ENCODE results near the gene PLVAP.
A peak's percentile ranks its signal among the peaks of the same experiment; 100 is the strongest.

The PLVAP gene

DNA sequence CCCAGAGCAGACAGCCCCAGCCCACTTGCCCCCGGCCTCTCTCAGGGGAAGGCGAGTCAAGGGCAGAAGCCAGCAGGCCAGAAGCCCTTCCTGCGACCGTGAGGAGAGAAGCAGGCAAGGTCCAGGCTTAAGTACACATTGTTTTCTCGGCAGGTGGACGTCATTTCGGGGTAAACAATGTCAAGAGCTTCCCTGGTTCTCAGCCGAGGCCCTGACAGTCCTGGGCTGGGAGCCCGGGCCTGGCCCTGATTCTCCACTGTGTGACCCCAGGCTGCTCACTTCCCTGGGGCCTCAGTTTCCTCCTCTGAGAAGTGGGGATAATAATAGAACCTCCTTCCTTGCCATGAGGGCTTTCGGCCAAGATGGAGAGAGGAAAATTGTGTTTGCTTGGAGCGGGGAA is 19.4 kb downstream of the PLVAP start:
- DNase-seq (ENCODE audit: low spot score) = no peak

DNA sequence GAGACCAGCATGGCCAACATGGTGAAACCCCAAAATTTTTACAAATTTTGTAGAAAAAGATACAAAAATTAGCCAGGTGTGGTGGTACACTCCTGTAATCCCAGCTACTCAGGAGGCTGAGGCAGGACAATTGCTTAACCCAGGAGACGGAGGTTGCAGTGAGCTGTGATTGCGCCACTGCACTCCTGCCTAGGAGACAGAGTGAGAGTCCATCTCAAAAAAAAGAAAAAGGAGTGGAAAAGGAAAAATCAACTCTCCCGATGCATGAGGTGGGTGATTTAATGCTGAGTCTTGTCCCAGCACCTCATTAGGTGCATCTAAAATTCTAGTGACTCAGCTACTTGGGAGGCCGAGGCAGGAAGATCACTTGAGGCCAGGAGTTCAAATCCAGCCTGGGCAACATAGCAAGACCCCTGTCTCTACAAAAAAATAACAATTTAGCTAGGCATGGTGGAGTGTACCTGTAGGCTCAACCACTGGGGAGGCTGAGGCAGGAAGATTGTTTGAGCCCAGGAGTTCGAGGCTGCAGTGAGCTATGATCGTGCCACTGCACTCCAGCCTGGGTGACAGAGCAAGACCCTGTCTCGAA is 20.0 kb downstream of the PLVAP start:
- no peak for DNase-seq (ENCODE audit: low spot score)

DNA sequence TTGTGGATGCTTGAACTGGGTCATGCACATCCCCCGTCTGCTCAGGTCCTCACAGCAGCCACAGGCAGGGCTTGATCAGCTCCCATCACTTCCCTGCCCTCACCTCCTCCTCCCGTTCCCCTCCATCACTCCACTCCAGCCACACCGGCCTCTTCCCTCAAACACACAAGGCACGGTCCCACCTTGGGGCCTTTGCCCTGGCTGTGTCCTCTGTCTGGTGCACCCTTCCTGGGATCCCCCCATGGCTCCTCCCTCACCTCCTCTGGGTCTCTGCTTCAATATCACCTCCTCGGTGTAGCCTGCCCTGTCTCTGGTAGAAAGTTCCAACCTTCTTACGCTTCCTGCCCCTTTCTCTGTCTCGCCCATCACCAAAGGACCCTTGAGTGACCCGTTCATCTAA is 23.8 kb downstream of the PLVAP start:
- DNase-seq (ENCODE audit: low spot score) = no peak

DNA sequence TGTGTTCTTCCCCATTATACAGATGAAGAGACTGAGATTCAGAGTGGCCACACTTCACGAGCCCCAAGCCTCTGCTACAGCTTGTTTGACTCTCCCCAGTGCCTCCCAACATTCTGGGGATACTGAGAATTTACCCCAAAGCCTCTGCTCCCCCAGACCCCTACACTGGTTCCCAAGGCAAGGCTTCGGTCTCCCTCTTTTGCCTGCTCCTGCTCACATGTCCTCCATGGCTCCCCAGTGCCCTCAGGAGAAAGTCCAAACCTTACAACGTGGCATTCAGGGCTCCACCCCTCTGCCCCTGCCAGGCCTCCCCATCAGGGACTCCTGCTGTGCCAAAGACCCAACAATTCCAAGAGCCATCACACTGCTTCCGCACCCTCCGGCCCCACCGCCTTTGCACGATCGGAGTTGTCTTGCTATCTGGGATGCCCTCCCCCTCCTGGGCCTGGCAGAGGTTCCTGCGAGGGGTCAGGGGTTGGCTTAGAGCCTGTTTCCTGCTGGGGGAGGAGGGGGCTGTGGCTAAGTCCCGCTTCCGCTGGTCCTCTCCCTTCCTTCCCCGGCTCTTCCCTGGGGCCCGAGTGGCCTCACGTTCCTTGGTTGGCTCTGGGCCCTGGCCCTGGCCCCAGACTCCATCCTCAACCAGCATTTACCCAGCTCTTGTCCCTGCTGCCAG is 24.4 kb downstream of the PLVAP start:
- DNase-seq (ENCODE audit: low spot score) = no peak

DNA sequence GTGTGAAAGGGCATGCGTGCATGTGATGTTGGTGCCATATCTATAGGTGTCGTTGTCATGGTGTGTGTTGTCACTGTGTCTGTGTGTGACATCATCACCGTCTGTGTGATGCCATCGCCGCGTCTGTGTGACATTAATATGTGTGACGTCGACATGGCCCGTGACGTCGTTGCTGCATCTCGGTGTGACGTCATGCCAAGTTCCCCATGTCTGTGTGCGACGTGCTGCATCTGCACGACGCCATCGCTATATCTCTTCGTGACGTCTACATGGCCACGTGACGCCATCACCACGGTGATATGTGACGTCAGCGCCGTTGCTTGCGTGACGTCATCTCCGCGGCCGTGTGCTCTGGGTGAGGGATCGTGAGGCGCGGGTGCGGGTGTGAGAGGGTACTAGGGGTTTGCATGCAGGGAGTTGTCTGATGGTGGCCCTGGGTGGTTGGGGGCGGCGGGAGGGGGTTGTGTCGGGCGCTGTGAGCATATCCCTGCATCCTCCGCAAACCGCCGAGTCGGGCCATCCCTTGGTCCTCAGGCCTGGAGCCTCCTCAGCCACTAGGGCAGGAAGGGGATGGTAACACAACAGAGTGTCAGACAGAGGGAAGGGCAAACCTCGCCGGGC is 25.2 kb downstream of the PLVAP start:
- DNase-seq (ENCODE audit: low spot score) = no peak

DNA sequence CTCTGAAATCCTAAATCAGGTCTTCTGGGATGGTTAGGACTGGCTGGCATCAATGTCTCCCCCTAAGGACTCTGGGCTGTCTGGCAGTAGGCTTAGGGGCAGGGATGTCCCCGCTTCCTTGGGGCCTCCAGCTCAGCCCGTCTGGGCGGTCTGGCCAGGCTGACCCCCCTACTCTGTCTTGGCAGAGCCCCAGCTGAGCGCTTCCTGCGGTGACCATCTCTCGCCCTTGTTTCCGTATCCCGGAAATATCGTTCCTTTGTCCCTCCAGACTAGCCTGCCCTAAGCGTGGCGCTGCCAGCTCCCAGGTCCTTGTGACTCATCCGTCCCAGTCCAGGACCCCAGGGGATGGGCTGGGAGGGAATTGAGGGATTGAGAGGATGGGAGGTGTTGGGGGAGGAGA is 28.4 kb downstream of the PLVAP start:
- no peak for DNase-seq (ENCODE audit: low spot score)

DNA sequence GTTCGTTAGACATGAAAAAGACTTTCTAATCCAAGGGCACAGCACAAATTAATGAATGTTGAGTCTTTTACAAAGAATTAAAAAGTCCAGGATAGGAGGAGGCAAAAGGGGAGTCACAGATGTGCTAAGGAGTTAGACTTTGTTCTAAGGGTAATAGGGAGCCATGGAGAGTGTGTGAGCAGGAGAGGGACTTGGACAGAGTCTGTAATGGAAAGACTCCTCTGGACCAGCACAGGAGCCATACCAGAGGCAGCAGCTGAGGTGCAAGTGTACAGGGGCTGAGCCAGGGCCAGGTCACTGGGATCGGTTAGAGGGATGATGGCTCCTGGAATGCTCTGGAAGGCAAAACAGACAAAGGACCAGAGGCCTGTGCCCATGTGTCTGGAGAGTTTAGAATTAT is 29.3 kb downstream of the PLVAP start:
- no peak for DNase-seq (ENCODE audit: low spot score)

DNA sequence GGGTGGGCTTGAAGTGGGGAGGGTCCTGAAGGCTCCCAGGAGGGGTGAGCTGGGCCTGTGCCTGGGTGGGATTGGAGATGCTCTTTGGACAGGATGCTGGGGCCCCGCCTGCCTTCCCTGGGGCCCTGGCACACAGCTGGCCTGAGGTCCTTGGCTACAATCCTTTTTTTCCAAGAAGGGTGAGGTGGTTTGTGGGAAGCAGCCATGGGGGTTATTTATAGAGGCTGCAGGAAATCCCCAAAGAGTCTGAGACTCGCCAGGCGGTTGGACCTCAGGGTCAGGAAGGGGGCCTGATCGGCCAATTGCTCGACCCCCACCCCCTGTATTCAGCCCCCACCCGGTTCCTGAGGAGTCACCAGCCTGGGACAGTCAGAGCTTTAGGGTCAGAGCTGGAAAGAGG is 29.8 kb downstream of the PLVAP start:
- DNase-seq (ENCODE audit: low spot score) = no peak

DNA sequence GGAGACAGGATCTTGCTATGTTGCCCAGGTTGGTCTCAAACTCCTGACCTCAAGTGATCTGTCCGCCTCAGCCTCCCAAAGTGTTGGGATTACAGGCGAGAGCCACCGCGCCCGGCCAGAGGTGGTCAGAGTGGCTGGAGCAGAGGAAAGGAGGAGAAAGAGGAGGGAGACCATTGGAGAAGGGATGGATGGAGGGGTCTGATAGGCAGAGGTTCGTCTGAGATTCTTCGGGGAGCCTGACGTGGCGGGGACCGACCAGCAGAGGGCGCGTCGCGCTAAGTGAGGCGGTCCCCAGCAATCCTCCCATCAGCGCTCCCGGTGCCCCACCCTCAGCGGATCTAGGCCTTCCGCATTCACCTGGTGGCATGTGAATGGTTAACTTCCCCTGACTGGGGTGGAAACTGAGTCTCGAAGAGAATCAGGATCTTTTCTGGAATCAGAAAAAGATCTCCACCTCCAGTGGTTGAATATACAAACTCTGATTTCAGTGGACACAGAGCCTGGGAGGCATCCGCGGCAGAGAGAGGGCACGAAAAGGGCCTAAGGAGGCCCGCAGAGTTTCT is 31.0 kb downstream of the PLVAP start:
- no peak for DNase-seq (ENCODE audit: low spot score)

DNA sequence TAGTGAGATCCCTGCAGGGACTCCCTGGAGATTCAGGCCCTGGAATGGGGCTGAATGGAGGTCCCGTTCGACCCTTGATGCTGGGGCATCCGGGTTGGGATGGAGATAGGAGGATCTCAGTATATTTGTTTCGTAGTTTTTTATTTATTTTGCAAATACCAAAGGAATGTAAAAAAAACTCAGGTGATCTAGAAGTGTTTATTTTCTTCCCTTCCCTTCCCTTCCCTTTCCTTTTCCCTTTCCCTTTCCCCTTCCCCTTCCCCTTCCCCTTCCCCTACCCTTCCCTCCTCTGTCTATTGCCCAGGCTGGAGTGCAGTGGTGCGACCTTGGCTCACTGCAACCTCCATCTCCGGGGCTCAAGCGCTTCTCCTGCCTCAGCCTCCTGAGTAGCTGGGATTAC is 35.3 kb downstream of the PLVAP start:
- DNase-seq (ENCODE audit: low spot score) = no peak

DNA sequence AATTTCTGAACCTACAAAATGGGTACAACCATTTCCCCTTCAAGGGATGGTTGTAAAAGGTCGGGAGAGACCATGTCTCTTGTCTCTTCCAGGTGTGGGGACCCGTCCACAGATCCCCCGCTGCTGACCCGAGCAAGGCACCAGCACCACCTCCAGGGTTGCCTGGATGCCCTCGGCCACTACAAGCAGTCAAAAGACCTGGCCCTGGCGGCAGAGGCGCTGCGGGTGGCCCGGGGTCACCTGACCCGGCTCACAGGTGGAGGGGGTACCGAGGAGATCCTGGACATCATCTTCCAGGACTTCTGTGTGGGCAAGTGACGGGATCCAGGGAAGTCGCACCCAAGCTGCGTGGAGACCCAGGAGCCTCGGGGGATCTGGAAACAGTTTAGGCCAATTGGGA is 35.8 kb downstream of the PLVAP start:
- DNase-seq (ENCODE audit: low spot score) = no peak

DNA sequence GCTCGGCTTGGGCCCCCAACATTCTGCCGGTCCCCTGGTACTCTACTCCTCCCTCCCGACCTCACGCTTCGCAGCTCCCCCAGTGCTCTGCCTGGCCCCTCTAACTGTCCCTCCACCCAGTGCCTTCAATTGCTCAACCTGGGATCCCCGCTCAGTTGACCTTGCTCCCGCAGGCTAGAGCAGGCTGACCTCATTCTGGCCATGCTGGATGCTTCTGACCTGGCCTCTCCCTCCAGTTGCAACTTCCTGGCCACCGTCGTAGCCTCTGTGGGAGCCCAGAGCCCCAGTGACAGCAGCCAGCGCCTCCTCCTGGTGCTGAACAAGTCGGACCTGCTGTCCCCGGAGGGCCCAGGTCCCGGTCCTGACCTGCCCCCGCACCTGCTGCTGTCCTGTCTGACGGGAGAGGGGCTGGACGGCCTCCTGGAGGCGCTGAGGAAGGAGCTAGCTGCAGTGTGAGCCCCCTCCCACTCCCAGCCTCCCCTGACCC is 36.2 kb downstream of the PLVAP start:
- DNase-seq (ENCODE audit: low spot score) = no peak

DNA sequence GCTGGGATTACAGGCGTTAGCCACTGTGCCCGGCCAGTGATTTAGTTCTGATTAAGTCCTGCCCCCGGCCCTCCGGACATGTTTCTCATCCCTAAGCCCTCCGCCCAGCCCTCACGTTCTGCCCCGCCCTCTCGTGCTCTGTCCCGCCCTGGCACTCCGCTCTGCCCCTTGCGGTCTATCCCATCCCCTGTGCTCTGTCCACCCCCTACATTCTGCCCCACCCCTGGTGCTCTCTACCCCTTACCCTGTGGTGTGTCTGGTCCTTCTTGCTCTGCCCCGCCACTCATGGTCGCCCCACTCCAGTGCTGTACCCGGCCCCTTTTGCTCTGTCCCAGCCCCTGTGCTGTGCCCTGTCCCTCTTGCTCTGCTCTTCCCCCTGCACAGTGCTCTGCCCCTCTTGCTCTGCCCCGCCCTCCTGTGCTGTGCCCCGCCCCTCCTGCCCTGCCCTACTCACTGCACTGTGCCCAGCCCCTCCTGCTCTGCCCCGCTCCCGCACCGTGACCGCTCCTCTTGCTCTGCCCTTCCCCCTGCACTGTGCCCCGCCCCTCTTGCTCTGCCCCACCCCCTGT is 36.8 kb downstream of the PLVAP start:
- DNase-seq (ENCODE audit: low spot score) = no peak

DNA sequence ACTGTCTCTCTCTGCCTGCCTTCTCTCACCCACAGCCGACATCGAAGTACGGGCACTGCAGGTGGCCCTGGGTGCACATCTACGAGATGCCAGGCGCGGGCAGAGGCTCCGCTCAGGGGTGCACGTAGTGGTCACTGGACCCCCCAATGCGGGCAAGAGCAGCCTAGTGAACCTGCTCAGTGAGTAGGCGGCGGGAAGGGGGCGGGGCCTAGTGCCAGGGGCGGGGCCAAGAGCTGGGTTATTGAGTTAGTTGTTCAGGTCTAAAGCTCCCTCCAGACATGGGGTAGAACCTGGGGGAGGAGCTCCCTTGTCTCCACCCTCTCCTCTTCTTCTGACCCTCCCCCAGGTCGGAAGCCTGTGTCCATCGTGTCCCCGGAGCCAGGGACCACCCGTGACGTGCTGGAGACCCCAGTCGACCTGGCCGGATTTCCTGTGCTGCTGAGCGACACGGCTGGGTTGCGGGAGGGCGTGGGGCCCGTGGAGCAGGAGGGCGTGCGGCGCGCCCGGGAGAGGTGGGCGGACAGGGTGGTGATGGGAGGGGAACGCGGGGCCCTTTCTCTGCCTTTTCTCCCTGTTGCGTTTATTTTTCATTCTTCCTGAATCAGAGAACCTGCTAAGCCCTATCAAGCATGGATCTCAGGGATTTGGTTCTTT is 37.9 kb downstream of the PLVAP start:
- no peak for DNase-seq (ENCODE audit: low spot score)

DNA sequence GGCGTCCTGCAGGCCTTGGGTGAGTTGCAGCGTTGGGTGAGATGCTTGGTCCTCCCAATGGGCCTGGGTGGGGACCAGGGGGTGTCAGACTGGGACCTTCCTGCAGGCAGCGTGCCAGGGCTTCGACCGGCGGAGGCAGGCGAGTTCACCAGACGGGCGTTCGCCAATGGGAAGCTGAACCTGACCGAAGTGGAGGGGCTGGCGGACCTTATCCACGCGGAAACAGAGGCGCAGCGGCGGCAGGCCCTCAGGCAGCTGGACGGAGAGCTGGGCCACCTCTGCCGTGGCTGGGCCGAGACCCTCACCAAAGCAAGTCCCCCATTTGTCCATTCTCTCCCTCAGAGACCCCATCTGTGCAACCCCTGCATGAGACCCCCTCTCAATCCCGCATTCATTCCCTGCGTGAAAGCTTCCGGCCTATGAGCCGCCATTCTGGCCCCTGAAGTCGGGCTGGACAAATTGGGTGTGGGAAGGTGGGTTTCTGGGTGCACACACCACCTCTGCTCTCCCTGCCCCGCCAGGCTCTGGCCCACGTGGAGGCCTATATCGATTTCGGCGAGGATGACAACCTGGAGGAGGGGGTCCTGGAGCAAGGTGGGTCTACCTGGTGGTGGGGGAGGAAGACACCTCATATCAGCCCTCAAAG is 38.6 kb downstream of the PLVAP start:
- no peak for DNase-seq (ENCODE audit: low spot score)

DNA sequence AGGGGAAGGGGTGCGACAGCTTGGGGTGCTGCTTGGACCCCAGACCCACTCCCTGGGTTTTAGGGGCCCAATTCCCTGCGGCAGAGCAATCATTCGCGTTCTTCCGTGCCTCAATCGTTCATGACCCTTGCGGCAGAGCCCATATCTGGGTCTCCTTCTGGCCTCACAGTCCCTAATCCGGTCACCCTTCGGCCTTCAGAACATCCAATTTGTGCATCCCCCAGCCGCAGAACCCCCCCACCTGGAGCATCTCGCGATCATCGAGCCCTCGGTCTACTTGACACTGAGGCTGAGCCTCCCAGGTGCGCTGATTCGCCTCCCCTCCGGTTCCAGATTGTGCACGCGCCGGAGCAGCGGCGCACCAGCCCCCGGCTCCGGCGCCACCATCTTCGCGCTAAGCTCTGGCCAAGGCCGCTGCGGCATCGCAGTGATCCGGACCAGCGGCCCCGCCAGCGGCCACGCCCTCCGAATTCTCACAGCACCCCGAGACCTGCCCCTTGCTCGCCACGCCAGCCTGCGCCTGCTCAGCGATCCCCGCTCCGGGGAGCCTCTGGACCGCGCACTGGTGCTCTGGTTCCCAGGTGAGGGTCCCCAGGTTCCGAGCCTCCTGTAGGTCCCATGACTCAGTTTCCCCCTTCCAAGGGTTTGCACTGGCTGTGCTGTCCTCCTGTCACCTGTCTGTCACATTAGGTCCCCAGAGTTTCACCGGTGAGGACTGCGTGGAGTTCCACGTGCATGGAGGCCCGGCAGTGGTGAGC is 39.3 kb downstream of the PLVAP start:
- DNase-seq (ENCODE audit: low spot score) = no peak

DNA sequence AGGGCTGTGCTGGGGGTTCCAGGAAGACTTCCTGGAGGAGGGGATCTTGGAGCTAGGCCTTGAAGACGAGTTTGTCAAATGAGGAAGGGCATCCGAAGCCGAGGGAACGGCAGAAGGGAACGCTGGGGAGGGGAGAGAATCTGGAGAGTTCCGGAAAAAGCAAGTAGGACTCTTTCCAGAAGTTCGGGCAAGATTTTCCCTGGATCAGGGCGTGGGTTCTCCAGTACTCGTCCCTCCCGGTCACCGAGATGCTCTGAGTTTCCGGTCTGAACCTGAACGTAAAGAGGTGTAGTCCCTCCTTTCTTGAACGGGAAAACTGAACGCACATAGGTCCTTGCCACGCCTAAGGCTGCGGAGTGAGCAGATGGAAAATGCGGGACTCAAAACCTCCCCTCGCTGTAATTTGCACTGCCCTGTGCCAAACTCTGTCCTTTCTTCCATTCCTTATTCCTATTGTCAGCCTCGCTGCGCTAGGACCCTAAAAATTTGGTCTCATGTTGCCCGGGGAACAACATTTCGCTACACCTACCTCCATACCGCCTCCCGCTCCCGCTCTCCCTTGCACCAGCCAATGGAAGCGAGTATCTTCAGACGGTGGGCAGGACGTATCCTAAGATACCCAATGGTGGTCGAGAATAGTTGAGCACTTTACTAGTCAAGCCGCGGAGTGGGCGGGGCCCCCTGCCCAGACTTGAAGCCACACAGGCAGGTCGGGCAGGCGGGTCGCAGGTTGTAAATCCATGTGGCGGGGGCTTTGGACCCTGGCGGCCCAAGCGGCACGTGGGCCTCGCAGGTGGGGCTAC is 40.1 kb downstream of the PLVAP start, which contains the start of gene GTPBP3:
GTPBP3 (plus strand) TSS at position 682 of the 803 bp plus-strand sequence; CDS start at position 741, 59 bp downstream.
- peak; percentile 99 for DNase-seq (ENCODE audit: low spot score)

DNA sequence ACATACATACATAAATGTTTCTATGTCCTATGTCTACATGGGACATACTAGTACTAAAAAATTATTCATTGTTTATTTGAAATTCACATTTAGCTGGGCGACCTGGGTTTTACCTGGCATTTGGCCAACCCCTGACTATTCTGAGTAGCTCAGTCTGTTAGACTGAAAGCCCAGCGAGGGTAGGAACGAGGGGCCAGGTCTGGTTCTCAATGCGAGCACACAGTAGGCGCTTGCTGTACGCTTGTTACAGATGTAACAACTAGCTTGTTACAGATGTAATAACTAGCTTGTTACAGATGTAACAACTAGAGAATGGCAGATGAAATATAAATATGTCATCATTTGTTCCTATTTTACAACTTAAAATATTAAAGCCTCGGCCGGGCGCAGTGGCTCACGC is 41.6 kb downstream of the PLVAP start:
- no peak for DNase-seq (ENCODE audit: low spot score)

DNA sequence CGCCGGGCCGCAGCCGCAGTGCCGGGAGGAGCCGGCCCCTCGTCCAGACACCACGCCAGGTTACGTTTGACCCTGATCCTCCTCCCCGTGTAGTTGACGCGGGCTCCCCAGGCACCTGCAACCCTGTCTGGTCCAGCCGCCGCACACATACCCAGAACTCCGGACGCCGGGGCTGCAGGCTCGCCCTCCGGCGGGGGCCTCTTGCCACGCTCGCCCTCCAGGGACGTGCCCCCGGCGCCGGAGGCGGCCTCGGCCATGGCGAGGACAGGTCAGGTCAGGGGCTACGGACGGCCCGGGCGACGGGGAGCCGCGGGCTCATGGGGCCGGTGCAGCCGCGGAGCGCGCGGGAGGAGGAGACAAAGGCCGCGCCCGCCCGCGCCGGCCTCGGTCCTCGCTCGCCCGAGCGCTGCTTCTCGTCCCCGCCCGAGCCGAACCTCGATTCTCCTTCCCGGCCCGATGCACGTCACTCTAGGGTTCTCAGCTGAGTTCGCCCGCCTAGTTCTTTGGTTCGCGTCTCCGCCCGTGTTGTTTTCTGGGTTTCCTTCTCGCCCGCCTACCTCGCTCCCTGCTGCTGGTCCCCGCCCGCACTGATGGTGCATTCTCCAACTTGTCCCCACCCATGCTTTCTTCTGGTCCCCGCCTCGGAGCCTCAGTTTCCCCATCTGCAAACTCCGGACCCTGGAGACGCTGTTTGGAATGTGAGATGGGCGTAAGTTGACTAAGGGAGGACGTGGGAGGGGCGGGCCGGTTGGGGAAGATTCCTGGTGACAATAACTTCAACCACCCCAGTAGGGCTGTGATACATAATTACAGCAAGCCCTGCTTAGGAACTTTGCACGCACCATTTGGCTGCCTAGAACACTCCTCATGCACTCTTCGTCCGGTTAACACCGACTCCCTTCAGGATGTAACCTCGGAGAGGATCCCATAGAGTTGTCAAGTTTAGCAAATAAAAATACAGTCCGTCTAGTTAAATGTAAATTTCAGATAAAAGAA is 42.4 kb downstream of the PLVAP start, which contains the start of gene ANO8:
ANO8 (minus strand) TSS at position 442 of the 996 bp plus-strand sequence; CDS start at position 257, 185 bp downstream.
- peak; percentile 95 for DNase-seq (ENCODE audit: low spot score)
